GM23248 (cell line): Measurements from ENCODE around the gene PIGQ. TPM values are rescaled to one million over a fixed set of nuclear protein-coding genes. Genes with fewer than 3 reads are reported as not detected.

Experiments
- DNase-seq: peaks from one replicate; pipeline ENCODE4 v3.0.0-alpha.2; 2015
- H2AFZ ChIP-seq: fragments of 200-600 bp; sonication (generic); 2 replicates; pipeline ENCODE4 v1.6.1; 2016; ENCODE audit warnings: antibody characterized with exemption
- H3F3A ChIP-seq: fragments of 200-600 bp; sonication (generic); 2 replicates; pipeline ENCODE4 v1.6.1; 2016; ENCODE audit warnings: mild to moderate bottlenecking, antibody characterized with exemption, mixed run types; ENCODE audit not compliant: insufficient read depth
- H3K27ac ChIP-seq: fragments of 200-600 bp; sonication (generic); 2 replicates; pipeline ENCODE4 v1.5.1; 2016; ENCODE audit warnings: mild to moderate bottlenecking
- H3K27me3 ChIP-seq: fragments of 200-600 bp; sonication (generic); replicated peaks from 2 replicates; pipeline ENCODE4 v1.6.1; 2016; ENCODE audit warnings: mild to moderate bottlenecking; ENCODE audit not compliant: insufficient read depth
- H3K36me3 ChIP-seq: fragments of 200-600 bp; sonication (generic); 2 replicates; pipeline ENCODE4 v1.6.1; 2016; ENCODE audit warnings: low read depth, mild to moderate bottlenecking
- H3K4me1 ChIP-seq: fragments of 200-600 bp; sonication (generic); 2 replicates; pipeline ENCODE4 v1.6.1; 2016; ENCODE audit warnings: mild to moderate bottlenecking; ENCODE audit not compliant: insufficient read depth
- H3K4me2 ChIP-seq: fragments of 200-600 bp; sonication (generic); one replicate; pipeline ENCODE4 v1.6.1; 2016; ENCODE audit warnings: mild to moderate bottlenecking; ENCODE audit not compliant: unreplicated experiment
- H3K4me3 ChIP-seq: fragments of 200-600 bp; sonication (generic); 2 replicates; pipeline ENCODE4 v1.5.1; 2016; ENCODE audit warnings: mild to moderate bottlenecking
- H3K79me2 ChIP-seq: fragments of 200-600 bp; sonication (generic); 2 replicates; pipeline ENCODE4 v1.6.1; 2016; ENCODE audit warnings: mild to moderate bottlenecking; ENCODE audit not compliant: insufficient read depth
- H3K9ac ChIP-seq: fragments of 200-600 bp; sonication (generic); 2 replicates; pipeline ENCODE4 v1.6.1; 2016; ENCODE audit warnings: mild to moderate bottlenecking
- H3K9me2 ChIP-seq: fragments of 200-600 bp; sonication (generic); 2 replicates; pipeline ENCODE4 v1.6.1; 2016; ENCODE audit warnings: mixed run types, mild to moderate bottlenecking, moderate library complexity; ENCODE audit not compliant: insufficient read depth
- H3K9me3 ChIP-seq: fragments of 200-600 bp; sonication (generic); one replicate; pipeline ENCODE4 v1.6.1; 2017; ENCODE audit warnings: low read depth
- H4K20me1 ChIP-seq: fragments of 200-600 bp; sonication (generic); 2 replicates; pipeline ENCODE4 v1.6.0; 2016; ENCODE audit not compliant: insufficient read depth
- EZH2 ChIP-seq: fragments of 200-600 bp; sonication (generic); IDR thresholded peaks from 2 replicates; pipeline ENCODE4 v1.6.1; 2018; ENCODE audit warnings: antibody characterized with exemption, mild to moderate bottlenecking; ENCODE audit not compliant: insufficient read depth, poor library complexity, severe bottlenecking
- EZH2phosphoT487 ChIP-seq: fragments of 200-600 bp; sonication (generic); IDR thresholded peaks from 2 replicates; pipeline ENCODE4 v1.6.1; 2018; ENCODE audit warnings: antibody characterized with exemption, moderate library complexity, mild to moderate bottlenecking, low read depth; ENCODE audit not compliant: insufficient read depth
- WGBS, 2 experiments: methylation state at CpG; one replicate each; pipeline ENCODE4 v1.1.6; 2015 to 2017; ENCODE audit warnings: low lambda C conversion rate in 2 of 2, low coverage in 1 of 2; ENCODE audit errors: missing lambda C conversion rate in 2 of 2; 5-methylcytosine and 5-hydroxymethylcytosine counted together
- in situ Hi-C: fragments of 300-500 bp; cut with MboI; formaldehyde crosslinking; loops from 2 replicates; pipeline ENCODE4 v1.15.0; 2020
- polyA plus RNA-seq: library from polyadenylated mRNA; unstranded; fragments of >200 nt; fragmentation: Nextera tagmentation; extraction: Ambion mirVana; gene quantifications from 2 replicates; pipeline ENCODE4 v1.2.1, GENCODE V29; 2016
- total RNA-seq: library from RNA; depleted of rRNA; stranded (reverse); fragments of >200 nt; shearing (Covaris generic); gene quantifications from 2 replicates; pipeline ENCODE4 v1.2.3, GENCODE V29; 2014

PIGQ gene
- total and polyA plus RNA-seq, 2 experiments from 2014 or later: 31.6 to 35.0 TPM

DNA sequence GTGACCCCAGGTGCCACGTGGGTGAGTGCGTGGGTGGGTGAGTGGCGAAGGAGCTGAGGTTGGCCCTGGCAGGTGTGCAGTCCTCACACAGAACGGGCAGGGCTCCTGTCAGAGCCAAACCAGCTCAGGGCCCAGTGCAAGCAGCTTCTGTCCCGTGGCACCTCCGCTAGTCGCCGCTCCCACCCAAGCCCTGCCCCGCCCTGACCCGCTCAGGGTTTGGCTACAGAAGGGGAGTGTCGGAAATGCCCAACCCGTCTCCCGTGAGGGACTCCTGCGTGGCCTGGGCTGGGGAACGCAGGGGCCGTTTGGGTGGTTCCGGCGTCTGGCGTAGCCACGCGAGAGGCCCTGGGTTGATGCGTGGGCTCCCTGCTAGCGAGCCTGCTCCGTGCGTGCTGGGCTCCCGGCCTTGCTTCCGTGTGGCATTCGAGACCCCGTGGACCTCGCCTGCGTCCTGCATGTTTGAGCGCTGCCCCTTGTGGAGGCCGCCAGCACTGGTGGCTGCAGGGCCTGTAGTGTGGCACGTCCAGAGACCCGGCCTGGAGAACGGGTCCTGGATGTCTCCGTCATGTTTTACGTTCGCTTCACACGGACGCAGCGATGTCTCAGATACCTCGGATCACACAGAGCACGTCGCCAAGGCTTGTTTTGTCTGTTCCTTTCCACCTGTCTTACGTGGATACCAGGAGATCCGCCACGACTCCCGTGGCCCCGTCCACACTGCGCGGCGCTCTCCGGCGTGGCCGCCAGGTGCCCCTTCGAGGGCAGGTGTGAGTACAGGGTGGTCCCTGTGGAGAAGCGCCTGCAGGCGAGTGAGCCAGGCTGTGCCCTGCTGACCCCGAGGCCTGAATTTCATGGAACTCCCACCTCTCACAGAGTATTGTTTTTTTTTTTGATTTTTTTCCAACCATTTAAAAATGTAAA lies 32.1 kb upstream of the PIGQ start:
- H3K9ac ChIP-seq: no peak overlapping the region
- H3F3A ChIP-seq: no peaks in the 10 kb centered on the region
- WGBS, 2 experiments: 97% methylated on average over 60 of the region's 60 CpGs
- peaks cover 100% of the 10 kb centered on the region for H3K79me2 ChIP-seq
- no peaks in the 10 kb centered on the region for H3K9me2 ChIP-seq
- no peak overlapping the region for H2AFZ ChIP-seq
- H3K27me3 ChIP-seq: no peaks in the 10 kb centered on the region
- no peaks in the 10 kb centered on the region for H3K36me3 ChIP-seq
- H4K20me1 ChIP-seq: no peaks in the 10 kb centered on the region
- peaks cover 7% of the 10 kb centered on the region for H3K4me1 ChIP-seq
- TF ChIP-seq EZH2phosphoT487: no peak
- TF ChIP-seq EZH2: no peak
- no peak overlapping the region for H3K4me3 ChIP-seq
- DNase-seq: no peak
- in situ Hi-C loops: no loop called here
- no peak overlapping the region for H3K27ac ChIP-seq
- no peaks in the 10 kb centered on the region for H3K9me3 ChIP-seq
- H3K4me2 ChIP-seq: no peak overlapping the region

- H3K9ac ChIP-seq: no peak overlapping the region
- no peaks in the 10 kb centered on the region for H3F3A ChIP-seq
- peaks cover 97% of the 10 kb centered on the region for H3K79me2 ChIP-seq
- H3K9me2 ChIP-seq: no peaks in the 10 kb centered on the region
- peaks cover 4% of the 10 kb centered on the region for H3K4me1 ChIP-seq
- DNase-seq: peak; percentile 31
- no peak overlapping the region for H2AFZ ChIP-seq
- H3K27me3 ChIP-seq: no peaks in the 10 kb centered on the region
- H3K27ac ChIP-seq: no peak overlapping the region
- in situ Hi-C loops: no loop called here
- no peak for TF ChIP-seq EZH2
- TF ChIP-seq EZH2phosphoT487: no peak
- no peaks in the 10 kb centered on the region for H3K9me3 ChIP-seq
- WGBS, 2 experiments: 87 to 89% methylated on average over 22 to 34 of the region's 34 CpGs
- no peaks in the 10 kb centered on the region for H3K36me3 ChIP-seq
- H4K20me1 ChIP-seq: no peaks in the 10 kb centered on the region
- H3K4me2 ChIP-seq: no peak overlapping the region
- H3K4me3 ChIP-seq: no peak overlapping the region
Observed at GRCh38 chr16:539901-540530, 29.8 kb upstream of the PIGQ start.

- DNase-seq: no peak
- H3K4me2 ChIP-seq: no peak overlapping the region
- no peak overlapping the region for H3K4me3 ChIP-seq
- H3K27ac ChIP-seq: no peak overlapping the region
- TF ChIP-seq EZH2 (no peak), EZH2phosphoT487 (no peak)
- H3K9me3 ChIP-seq: no peaks in the 10 kb centered on the region
- H4K20me1 ChIP-seq: no peaks in the 10 kb centered on the region
- H3K79me2 ChIP-seq: peaks cover 97% of the 10 kb centered on the region
- 93 to 96% methylated on average over 23 to 29 of the region's 29 CpGs for WGBS, 2 experiments
- no peak overlapping the region for H3K9ac ChIP-seq
- no peaks in the 10 kb centered on the region for H3F3A ChIP-seq
- in situ Hi-C loops: no loop called here
- H3K27me3 ChIP-seq: no peaks in the 10 kb centered on the region
- no peaks in the 10 kb centered on the region for H3K36me3 ChIP-seq
- H3K4me1 ChIP-seq: no peaks in the 10 kb centered on the region
- H2AFZ ChIP-seq: no peak overlapping the region
- H3K9me2 ChIP-seq: no peaks in the 10 kb centered on the region
Observed at GRCh38 chr16:540645-541340, 29.0 kb upstream of the PIGQ start.

DNA sequence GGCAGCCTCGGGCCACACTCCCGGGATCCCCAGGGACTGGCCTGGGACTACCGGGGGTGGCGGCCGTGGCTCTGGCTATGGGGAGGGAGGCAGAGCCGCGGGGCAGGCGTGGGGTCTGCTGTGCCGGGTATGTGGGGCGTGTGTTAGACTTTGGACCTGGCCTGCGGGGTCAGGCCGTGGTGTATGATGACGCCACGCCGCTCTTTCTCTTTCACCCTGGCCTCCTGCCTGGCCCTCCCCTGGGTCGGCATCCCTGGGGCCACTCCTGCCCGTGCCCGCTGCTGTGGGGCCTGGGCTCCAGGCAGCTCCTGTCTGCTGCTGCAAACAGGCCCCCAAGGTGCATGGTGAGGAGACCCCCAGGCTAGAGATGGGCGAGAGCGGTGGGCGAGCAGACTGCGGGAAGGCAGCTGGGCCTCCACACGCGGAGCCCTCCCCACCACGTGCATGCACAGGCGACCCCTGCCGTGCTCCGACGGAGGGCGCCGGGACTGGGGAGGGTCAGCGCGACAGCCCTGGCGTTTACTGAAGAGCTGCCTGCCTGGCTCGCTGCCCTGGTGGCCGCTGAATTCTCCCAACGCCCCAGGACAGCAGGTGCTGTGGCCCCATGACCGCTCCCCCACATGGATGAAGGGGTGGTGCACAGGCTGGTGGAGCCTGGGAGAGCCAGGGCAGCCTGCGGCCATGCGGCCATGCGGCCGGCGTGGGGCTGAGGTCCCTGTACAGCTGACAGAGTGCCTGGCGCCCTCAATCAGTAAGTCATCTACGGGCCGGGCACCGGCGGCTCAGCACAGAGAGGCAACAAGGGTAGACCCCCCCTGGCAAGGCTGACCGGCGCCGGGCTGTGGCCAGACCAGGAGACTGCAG lies 26.2 kb upstream of the PIGQ start:
- Histone ChIP-seq H2AFZ (no peak overlapping the region), H3K79me2 (peaks cover 95% of the 10 kb centered on the region), H3K9me2 (no peaks in the 10 kb centered on the region), H3K4me2 (no peak overlapping the region), H3K36me3 (no peaks in the 10 kb centered on the region), H4K20me1 (no peaks in the 10 kb centered on the region), H3F3A (no peaks in the 10 kb centered on the region), H3K27ac (no peak overlapping the region), H3K4me1 (no peaks in the 10 kb centered on the region), H3K9ac (no peak overlapping the region), H3K27me3 (no peaks in the 10 kb centered on the region), H3K4me3 (no peak overlapping the region), H3K9me3 (no peaks in the 10 kb centered on the region)
- in situ Hi-C loops: no loop called here
- 94 to 96% methylated on average over 40 to 50 of the region's 51 CpGs for WGBS, 2 experiments
- TF ChIP-seq EZH2phosphoT487: no peak
- no peak for TF ChIP-seq EZH2
- DNase-seq: no peak
